Endothelial cell (in vitro differentiated cells): ENCODE measurements around the gene PDIA6. TPM values are rescaled to one million over a fixed set of nuclear protein-coding genes. Genes with fewer than 3 reads are reported as not detected.

Experiments used
- DNase-seq: peaks from one replicate; pipeline ENCODE4 v3.0.0; 2021; ENCODE audit warnings: low spot score
- H3K27ac Mint-ChIP-seq: one replicate; pipeline ENCODE4 v1.8.0; 2021; ENCODE audit warnings: mixed read lengths, inconsistent platforms; ENCODE audit not compliant: unreplicated experiment
- H3K27me3 Mint-ChIP-seq: one replicate; pipeline ENCODE4 v1.8.0; 2021; ENCODE audit warnings: mild to moderate bottlenecking, moderate library complexity, mixed read lengths, inconsistent platforms; ENCODE audit not compliant: unreplicated experiment
- H3K36me3 Mint-ChIP-seq: one replicate; pipeline ENCODE4 v1.8.0; 2021; ENCODE audit warnings: mild to moderate bottlenecking, low read depth, mixed read lengths, inconsistent platforms; ENCODE audit not compliant: unreplicated experiment
- H3K4me1 Mint-ChIP-seq: one replicate; pipeline ENCODE4 v1.8.0; 2021; ENCODE audit warnings: mild to moderate bottlenecking, mixed read lengths, inconsistent platforms; ENCODE audit not compliant: unreplicated experiment
- H3K4me3 Mint-ChIP-seq: one replicate; pipeline ENCODE4 v1.8.0; 2021; ENCODE audit warnings: mild to moderate bottlenecking, mixed read lengths, inconsistent platforms; ENCODE audit not compliant: unreplicated experiment
- H3K9me3 Mint-ChIP-seq: one replicate; pipeline ENCODE4 v1.8.0; 2021; ENCODE audit warnings: mixed read lengths, inconsistent platforms; ENCODE audit not compliant: unreplicated experiment
- CTCF ChIP-seq: fragments of 200-600 bp; sonication (generic); IDR thresholded peaks from one replicate; pipeline ENCODE4 v1.5.0; 2021; ENCODE audit warnings: antibody characterized with exemption; ENCODE audit not compliant: unreplicated experiment
- total RNA-seq: library from RNA; stranded (reverse); fragmentation: NEBNext Ultra II Directional; extraction: Animal tissue kit (Norgen Biotek cat#: 25700); gene quantifications from one replicate; pipeline ENCODE4 v1.2.1, GENCODE V29; 2021; ENCODE audit not compliant: unreplicated experiment

The PDIA6 gene
- total RNA-seq, 1 donor from 2014 or later = 292 TPM

GRCh38 chr2:10829299-10829698, 16.7 kb upstream of the PDIA6 start:
- DNase-seq = no peak
- H3K27me3 Mint-ChIP-seq = peaks cover 8% of the 10 kb centered on the region
- H3K36me3 Mint-ChIP-seq = no peaks in the 10 kb centered on the region
- TF ChIP-seq CTCF = no peak
- no peak overlapping the region for H3K27ac Mint-ChIP-seq
- peaks cover 17% of the 10 kb centered on the region for H3K4me1 Mint-ChIP-seq
- H3K9me3 Mint-ChIP-seq = no peaks in the 10 kb centered on the region
- no peak overlapping the region for H3K4me3 Mint-ChIP-seq

- Mint-ChIP-seq H3K4me3 (no peak overlapping the region), H3K27me3 (peaks cover 10% of the 10 kb centered on the region), H3K36me3 (no peaks in the 10 kb centered on the region), H3K27ac (no peak overlapping the region), H3K9me3 (no peaks in the 10 kb centered on the region), H3K4me1 (peaks cover 17% of the 10 kb centered on the region)
- no peak for TF ChIP-seq CTCF
- DNase-seq = no peak
Observed at GRCh38 chr2:10828346-10828745, 15.8 kb upstream of the PDIA6 start.

GRCh38 chr2:10826625-10827024, 14.0 kb upstream of the PDIA6 start:
- DNase-seq = no peak
- no peak overlapping the region for H3K27ac Mint-ChIP-seq
- H3K27me3 Mint-ChIP-seq = peaks cover 8% of the 10 kb centered on the region
- peaks cover 7% of the 10 kb centered on the region for H3K4me1 Mint-ChIP-seq
- no peak for TF ChIP-seq CTCF
- H3K9me3 Mint-ChIP-seq = no peaks in the 10 kb centered on the region
- H3K4me3 Mint-ChIP-seq = no peak overlapping the region
- no peaks in the 10 kb centered on the region for H3K36me3 Mint-ChIP-seq

- no peak for TF ChIP-seq CTCF
- Mint-ChIP-seq H3K27me3 (peaks cover 7% of the 10 kb centered on the region), H3K4me1 (peaks cover 3% of the 10 kb centered on the region), H3K27ac (no peak overlapping the region), H3K36me3 (no peaks in the 10 kb centered on the region), H3K9me3 (no peaks in the 10 kb centered on the region), H3K4me3 (no peak overlapping the region)
- DNase-seq = no peak
Observed at GRCh38 chr2:10826026-10826425, 13.4 kb upstream of the PDIA6 start.

GRCh38 chr2:10824191-10824590, 11.6 kb upstream of the PDIA6 start:
- H3K4me3 Mint-ChIP-seq = no peak overlapping the region
- no peak overlapping the region for H3K27ac Mint-ChIP-seq
- H3K4me1 Mint-ChIP-seq = peaks cover 3% of the 10 kb centered on the region
- peaks cover 7% of the 10 kb centered on the region for H3K27me3 Mint-ChIP-seq
- no peak for DNase-seq
- H3K9me3 Mint-ChIP-seq = no peaks in the 10 kb centered on the region
- H3K36me3 Mint-ChIP-seq = no peaks in the 10 kb centered on the region
- TF ChIP-seq CTCF = no peak
